H9 (cell line): ENCODE data around the gene MMD. TPM values are rescaled to one million over a fixed set of nuclear protein-coding genes. Genes with fewer than 3 reads are reported as not detected.

ENCODE experiments used
- DNase-seq: peaks from one replicate; pipeline ENCODE4 v3.0.0-alpha.2; 2017
- H2AFZ ChIP-seq: one replicate; pipeline ENCODE4 v1.6.1; 2013; ENCODE audit warnings: mild to moderate bottlenecking, low read length, control low read depth, moderate library complexity
- H2AK5ac ChIP-seq: 2 replicates; pipeline ENCODE4 v1.6.1; 2013; ENCODE audit warnings: low read length, control low read depth, mixed read lengths; ENCODE audit not compliant: insufficient read length
- H2BK120ac ChIP-seq: one replicate; pipeline ENCODE4 v1.6.1; 2013; ENCODE audit warnings: low read depth, mild to moderate bottlenecking, low read length, control low read depth, inconsistent platforms; ENCODE audit not compliant: poor library complexity, severe bottlenecking
- H2BK12ac ChIP-seq: 2 replicates; pipeline ENCODE4 v1.6.1; 2013; ENCODE audit warnings: low read length, control low read depth, mixed read lengths, low read depth; ENCODE audit not compliant: insufficient read length
- H2BK15ac ChIP-seq: 2 replicates; pipeline ENCODE4 v1.6.1; 2013; ENCODE audit warnings: low read depth, low read length, control low read depth
- H2BK20ac ChIP-seq: one replicate; pipeline ENCODE4 v1.6.1; 2013; ENCODE audit warnings: low read depth, mild to moderate bottlenecking, low read length, control low read depth, inconsistent platforms; ENCODE audit not compliant: poor library complexity, severe bottlenecking
- H2BK5ac ChIP-seq: 2 replicates; pipeline ENCODE4 v1.6.1; 2013; ENCODE audit warnings: low read length, control low read depth, mixed read lengths; ENCODE audit not compliant: insufficient read length
- H3K14ac ChIP-seq: 2 replicates; pipeline ENCODE4 v1.6.1; 2013; ENCODE audit warnings: low read length, control low read depth; ENCODE audit not compliant: insufficient read depth
- H3K18ac ChIP-seq: 2 replicates; pipeline ENCODE4 v1.6.1; 2013; ENCODE audit warnings: low read depth, mild to moderate bottlenecking, mixed read lengths, low read length, control low read depth; ENCODE audit not compliant: insufficient read length
- H3K23ac ChIP-seq: 2 replicates; pipeline ENCODE4 v1.6.1; 2013; ENCODE audit warnings: low read length, control low read depth, mixed read lengths, low read depth; ENCODE audit not compliant: insufficient read length
- H3K23me2 ChIP-seq: 2 replicates; pipeline ENCODE4 v1.6.1; 2013; ENCODE audit warnings: low read depth, mild to moderate bottlenecking, mixed read lengths, low read length, control low read depth; ENCODE audit not compliant: insufficient read length, poor library complexity, severe bottlenecking
- H3K27ac ChIP-seq: 2 replicates; pipeline ENCODE4 v1.5.1; 2013; ENCODE audit warnings: low read length, control low read depth, mixed read lengths, low read depth; ENCODE audit not compliant: insufficient read length
- H3K27me3 ChIP-seq: 2 replicates; pipeline ENCODE4 v1.6.1; 2013; ENCODE audit warnings: low read length, control low read depth, inconsistent platforms; ENCODE audit not compliant: insufficient read depth
- H3K4ac ChIP-seq: 2 replicates; pipeline ENCODE4 v1.6.1; 2013; ENCODE audit warnings: low read depth, mild to moderate bottlenecking, control low read depth, inconsistent platforms, low read length, moderate library complexity
- H3K4me1 ChIP-seq: 2 replicates; pipeline ENCODE4 v1.6.1; 2013; ENCODE audit warnings: low read length, control low read depth, inconsistent platforms; ENCODE audit not compliant: insufficient read depth
- H3K4me2 ChIP-seq: 2 replicates; pipeline ENCODE4 v1.6.1; 2013; ENCODE audit warnings: low read length, control low read depth, mixed read lengths; ENCODE audit not compliant: insufficient read length, insufficient read depth
- H3K56ac ChIP-seq: 2 replicates; pipeline ENCODE4 v1.6.1; 2013; ENCODE audit warnings: low read depth, mild to moderate bottlenecking, mixed read lengths, low read length, control low read depth; ENCODE audit not compliant: insufficient read length
- H3K79me1 ChIP-seq: 2 replicates; pipeline ENCODE4 v1.6.1; 2013; ENCODE audit warnings: low read depth, mild to moderate bottlenecking, moderate library complexity, low read length, control low read depth, inconsistent platforms; ENCODE audit not compliant: insufficient read depth, poor library complexity, severe bottlenecking
- H3K79me2 ChIP-seq: 2 replicates; pipeline ENCODE4 v1.6.1; 2013; ENCODE audit warnings: low read length, control low read depth, inconsistent platforms; ENCODE audit not compliant: insufficient read depth
- H3K9ac ChIP-seq: 2 replicates; pipeline ENCODE4 v1.6.1; 2013; ENCODE audit warnings: low read length, control low read depth, mixed read lengths; ENCODE audit not compliant: insufficient read length; ENCODE audit errors: extremely low read depth
- H3K9me3 ChIP-seq: one replicate; pipeline ENCODE4 v1.6.1; 2013; ENCODE audit warnings: low read depth, low read length, inconsistent platforms; ENCODE audit not compliant: control insufficient read depth
- H3T11ph ChIP-seq: one replicate; pipeline ENCODE4 v1.6.1; 2013; ENCODE audit warnings: mild to moderate bottlenecking, low read length, control low read depth, inconsistent platforms
- H4K20me1 ChIP-seq: one replicate; pipeline ENCODE4 v1.6.1; 2013; ENCODE audit not compliant: control insufficient read depth, insufficient read length, insufficient read depth
- H4K5ac ChIP-seq: 2 replicates; pipeline ENCODE4 v1.6.1; 2013; ENCODE audit warnings: low read depth, mild to moderate bottlenecking, mixed read lengths, low read length, control low read depth; ENCODE audit not compliant: insufficient read length
- H4K8ac ChIP-seq: replicated peaks from 2 replicates; pipeline ENCODE4 v1.6.1; 2013; ENCODE audit warnings: low read length, control low read depth, mixed read lengths, low read depth; ENCODE audit not compliant: insufficient read length
- H4K91ac ChIP-seq: 2 replicates; pipeline ENCODE4 v1.6.1; 2013; ENCODE audit warnings: low read depth, mild to moderate bottlenecking, moderate library complexity, mixed read lengths, low read length, control low read depth; ENCODE audit not compliant: insufficient read length
- H3K27ac Mint-ChIP-seq, 3 experiments: 2 replicates in 2 of 3; 3 replicates in 1 of 3; pipeline ENCODE4 v1.8.0; 2020 to 2021; ENCODE audit warnings: mixed read lengths in 3 of 3, mild to moderate bottlenecking in 1 of 3, moderate library complexity in 1 of 3
- H3K27me3 Mint-ChIP-seq: 2 replicates; pipeline ENCODE4 v1.8.0; 2021; ENCODE audit warnings: low read depth, mild to moderate bottlenecking, moderate library complexity, mixed read lengths
- H3K36me3 Mint-ChIP-seq, 3 experiments: 2 replicates in 2 of 3; 3 replicates in 1 of 3; pipeline ENCODE4 v1.8.0; 2020 to 2021; ENCODE audit warnings: low read depth in 3 of 3, mixed read lengths in 3 of 3; ENCODE audit not compliant: insufficient read depth in 1 of 3
- H3K4me1 Mint-ChIP-seq, 2 experiments: 2 replicates each; pipeline ENCODE4 v1.8.0; 2020; ENCODE audit warnings: mixed read lengths in 2 of 2
- H3K4me3 Mint-ChIP-seq, 2 experiments: 2 replicates in 1 of 2; 3 replicates in 1 of 2; pipeline ENCODE4 v1.8.0; 2020 to 2021; ENCODE audit warnings: mild to moderate bottlenecking in 2 of 2, mixed read lengths in 2 of 2, moderate library complexity in 1 of 2
- H3K9me3 Mint-ChIP-seq, 2 experiments: 2 replicates in 1 of 2; 3 replicates in 1 of 2; pipeline ENCODE4 v1.8.0; 2020; ENCODE audit warnings: mild to moderate bottlenecking in 2 of 2, mixed read lengths in 2 of 2, moderate library complexity in 1 of 2
- WGBS: extraction: QIAGEN DNeasy Blood & Tissue Kit; methylation state at CpG from one replicate; pipeline ENCODE4 v1.1.7; 2013; ENCODE audit warnings: missing lambda C conversion rate, low lambda C conversion rate, mixed read lengths; ENCODE audit not compliant: insufficient read length; ENCODE audit errors: extremely low coverage; 5-methylcytosine and 5-hydroxymethylcytosine counted together
- total RNA-seq: library from RNA; stranded (reverse); gene quantifications from 2 replicates; pipeline ENCODE4 v1.2.1, GENCODE V29; 2021
- TF ChIP-seq, protein P1 (sequence below): fragments of 200-600 bp; sonication (generic); conservative IDR thresholded peaks from 3 replicates; pipeline ENCODE4 v1.8.0; 2021; ENCODE audit warnings: antibody characterized with exemption, mild to moderate bottlenecking

MMD gene
- total RNA-seq, 1 experiment from 2014 or later = 24.0 TPM

DNA sequence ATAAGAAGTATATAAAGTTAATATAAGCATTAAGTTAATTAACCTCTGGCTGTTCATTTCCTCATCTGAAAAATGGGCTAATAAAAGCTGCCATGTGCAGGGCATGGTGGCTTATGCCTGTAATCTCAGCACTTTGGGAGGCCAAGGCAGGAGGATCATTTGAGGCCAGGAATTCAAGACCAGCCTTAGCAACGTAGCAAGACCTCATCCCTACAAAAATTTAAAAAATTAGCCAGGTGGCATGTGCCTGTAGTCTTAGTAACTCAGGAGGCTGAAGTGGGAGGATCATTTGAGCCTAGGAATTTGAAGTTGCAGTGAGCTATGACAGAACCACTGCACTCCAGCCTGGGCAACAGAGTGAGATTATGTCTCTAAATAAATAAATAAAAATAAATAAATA is 40.6 kb upstream of the MMD start:
- no peak overlapping the region for H2BK120ac ChIP-seq
- H4K5ac ChIP-seq = no peak overlapping the region
- no peak overlapping the region for H3K4me3 Mint-ChIP-seq
- H4K20me1 ChIP-seq = no peaks in the 10 kb centered on the region
- H2AK5ac ChIP-seq = no peak overlapping the region
- H3K14ac ChIP-seq = no peak overlapping the region
- no peak overlapping the region for H3K27ac ChIP-seq
- H2AFZ ChIP-seq = no peak overlapping the region
- H3K4me1 Mint-ChIP-seq = peaks cover 18 to 27% of the 10 kb centered on the region in 2 experiments
- WGBS = no CpG with 5 or more reads among the region's 1 CpG
- no peak overlapping the region for H3K9ac ChIP-seq
- H3K4me1 ChIP-seq = peaks cover 9% of the 10 kb centered on the region
- H3K18ac ChIP-seq = no peak overlapping the region
- H3K23ac ChIP-seq = no peak overlapping the region
- H3K23me2 ChIP-seq = no peaks in the 10 kb centered on the region
- no peak overlapping the region for H2BK12ac ChIP-seq
- H3K56ac ChIP-seq = no peak overlapping the region
- H4K91ac ChIP-seq = no peak overlapping the region
- no peaks in the 10 kb centered on the region for H3K27me3 ChIP-seq
- no peaks in the 10 kb centered on the region for H3K79me1 ChIP-seq
- no peaks in the 10 kb centered on the region for H3K9me3 ChIP-seq
- H2BK15ac ChIP-seq = no peak overlapping the region
- TF ChIP-seq, protein P1, sequence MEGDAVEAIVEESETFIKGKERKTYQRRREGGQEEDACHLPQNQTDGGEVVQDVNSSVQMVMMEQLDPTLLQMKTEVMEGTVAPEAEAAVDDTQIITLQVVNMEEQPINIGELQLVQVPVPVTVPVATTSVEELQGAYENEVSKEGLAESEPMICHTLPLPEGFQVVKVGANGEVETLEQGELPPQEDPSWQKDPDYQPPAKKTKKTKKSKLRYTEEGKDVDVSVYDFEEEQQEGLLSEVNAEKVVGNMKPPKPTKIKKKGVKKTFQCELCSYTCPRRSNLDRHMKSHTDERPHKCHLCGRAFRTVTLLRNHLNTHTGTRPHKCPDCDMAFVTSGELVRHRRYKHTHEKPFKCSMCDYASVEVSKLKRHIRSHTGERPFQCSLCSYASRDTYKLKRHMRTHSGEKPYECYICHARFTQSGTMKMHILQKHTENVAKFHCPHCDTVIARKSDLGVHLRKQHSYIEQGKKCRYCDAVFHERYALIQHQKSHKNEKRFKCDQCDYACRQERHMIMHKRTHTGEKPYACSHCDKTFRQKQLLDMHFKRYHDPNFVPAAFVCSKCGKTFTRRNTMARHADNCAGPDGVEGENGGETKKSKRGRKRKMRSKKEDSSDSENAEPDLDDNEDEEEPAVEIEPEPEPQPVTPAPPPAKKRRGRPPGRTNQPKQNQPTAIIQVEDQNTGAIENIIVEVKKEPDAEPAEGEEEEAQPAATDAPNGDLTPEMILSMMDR = no peak
- no peak overlapping the region for H3K4ac ChIP-seq
- H3K36me3 Mint-ChIP-seq = no peaks in the 10 kb centered on the region; a peak in 1 of 7 replicates
- no peak overlapping the region for H3K27ac Mint-ChIP-seq
- H3K9me3 Mint-ChIP-seq = no peaks in the 10 kb centered on the region
- H2BK5ac ChIP-seq = no peak overlapping the region
- no peaks in the 10 kb centered on the region for H3K27me3 Mint-ChIP-seq
- no peak for DNase-seq
- H3T11ph ChIP-seq = no peak overlapping the region
- H4K8ac ChIP-seq = no peak overlapping the region
- H2BK20ac ChIP-seq = no peak overlapping the region
- no peak overlapping the region for H3K4me2 ChIP-seq
- no peaks in the 10 kb centered on the region for H3K79me2 ChIP-seq
